Measurements from ENCODE around the gene EXOC4.

EXOC4 gene

DNA sequence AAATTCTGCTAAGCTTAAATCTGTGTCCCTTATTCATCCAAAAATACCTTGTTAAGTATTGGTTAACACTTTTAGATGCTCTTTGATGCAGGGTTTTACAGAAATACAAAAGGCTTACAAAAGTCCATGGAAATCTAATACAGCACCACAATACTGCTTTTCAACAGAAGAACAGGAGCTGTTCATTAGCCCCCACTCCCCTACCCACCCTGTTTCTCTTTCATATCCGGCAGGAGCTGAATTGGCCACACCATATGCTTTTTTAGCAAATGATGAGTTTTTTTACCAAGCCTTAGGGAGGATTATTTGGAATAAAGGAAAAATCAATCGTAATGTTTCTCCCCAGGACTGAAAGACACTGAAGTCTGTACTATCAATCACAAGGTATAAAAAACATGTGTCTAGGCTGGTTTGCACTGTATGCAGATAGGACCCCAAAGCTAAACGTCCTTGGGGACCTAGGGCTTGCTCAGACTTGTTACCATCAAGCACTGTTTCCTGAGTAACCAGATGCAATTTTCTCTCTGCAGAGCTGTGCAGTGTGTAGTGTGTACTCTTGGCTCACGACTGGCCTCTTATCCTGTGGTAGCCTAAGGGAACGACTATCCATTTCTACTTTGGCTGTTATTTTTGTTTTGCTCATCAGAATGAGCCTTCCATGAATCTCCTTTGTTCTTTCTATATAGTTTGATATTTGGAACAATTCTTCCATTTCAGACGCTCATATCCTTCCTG lies 731.0 kb downstream of the EXOC4 start:
- Histone ChIP-seq H3K4me3 (ENCODE audit: low read depth, low read length) (no peak overlapping the region), H3K36me3 (ENCODE audit: control insufficient read depth in 2 of 2, insufficient read depth in 1 of 2, low read length in 2 of 2) (no peaks in the 10 kb centered on the region), H3K27ac (ENCODE audit: extremely low read depth, low read depth, low read length) (no peak overlapping the region), H3K9me3 (ENCODE audit: control insufficient read depth, insufficient read depth, low read depth, low read length) (no peaks in the 10 kb centered on the region), H3K4me1 (ENCODE audit: control insufficient read depth, insufficient read depth, low read length) (no peaks in the 10 kb centered on the region)
- ChIA-PET POLR2A (no interaction called here), CTCF (interaction anchor here (0.6 to 1.3 kb wide), 5 partner anchors 8 to 234 kb away, joined by 3 to 4 read pairs (median 3); no protein-coding TSS in a partner anchor)
- no peak for TF ChIP-seq ZNF211 (tag by site-specific recombination; IDR thresholded peaks at IDR 0.05; ENCODE audit: low read depth)
- no peak for TF ChIP-seq ZNF341 (tag by site-specific recombination; IDR thresholded peaks at IDR 0.05; ENCODE audit: low read depth)
- TF ChIP-seq ZNF626 (tag by site-specific recombination; IDR thresholded peaks at IDR 0.05), result no peak
- no peak for TF ChIP-seq ZBTB8A (tag by site-specific recombination; IDR thresholded peaks at IDR 0.05)
- TF ChIP-seq HOXD13 (CRISPR knock-in tag; IDR thresholded peaks at IDR 0.05; ENCODE audit: borderline replicate concordance), result no peak
- TF ChIP-seq, protein P1, sequence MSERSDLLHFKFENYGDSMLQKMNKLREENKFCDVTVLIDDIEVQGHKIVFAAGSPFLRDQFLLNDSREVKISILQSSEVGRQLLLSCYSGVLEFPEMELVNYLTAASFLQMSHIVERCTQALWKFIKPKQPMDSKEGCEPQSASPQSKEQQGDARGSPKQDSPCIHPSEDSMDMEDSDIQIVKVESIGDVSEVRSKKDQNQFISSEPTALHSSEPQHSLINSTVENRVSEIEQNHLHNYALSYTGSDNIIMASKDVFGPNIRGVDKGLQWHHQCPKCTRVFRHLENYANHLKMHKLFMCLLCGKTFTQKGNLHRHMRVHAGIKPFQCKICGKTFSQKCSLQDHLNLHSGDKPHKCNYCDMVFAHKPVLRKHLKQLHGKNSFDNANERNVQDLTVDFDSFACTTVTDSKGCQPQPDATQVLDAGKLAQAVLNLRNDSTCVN (tag by site-specific recombination; optimal IDR thresholded peaks at IDR 0.05), result no peak
- TF ChIP-seq, protein P2, sequence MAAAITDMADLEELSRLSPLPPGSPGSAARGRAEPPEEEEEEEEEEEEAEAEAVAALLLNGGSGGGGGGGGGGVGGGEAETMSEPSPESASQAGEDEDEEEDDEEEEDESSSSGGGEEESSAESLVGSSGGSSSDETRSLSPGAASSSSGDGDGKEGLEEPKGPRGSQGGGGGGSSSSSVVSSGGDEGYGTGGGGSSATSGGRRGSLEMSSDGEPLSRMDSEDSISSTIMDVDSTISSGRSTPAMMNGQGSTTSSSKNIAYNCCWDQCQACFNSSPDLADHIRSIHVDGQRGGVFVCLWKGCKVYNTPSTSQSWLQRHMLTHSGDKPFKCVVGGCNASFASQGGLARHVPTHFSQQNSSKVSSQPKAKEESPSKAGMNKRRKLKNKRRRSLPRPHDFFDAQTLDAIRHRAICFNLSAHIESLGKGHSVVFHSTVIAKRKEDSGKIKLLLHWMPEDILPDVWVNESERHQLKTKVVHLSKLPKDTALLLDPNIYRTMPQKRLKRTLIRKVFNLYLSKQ (tag by site-specific recombination; IDR thresholded peaks at IDR 0.05; ENCODE audit: borderline replicate concordance), result no peak
- TF ChIP-seq GLIS2 (tag by site-specific recombination; IDR thresholded peaks at IDR 0.05), result no peak
- TF ChIP-seq IKZF3 (tag by site-specific recombination; IDR thresholded peaks at IDR 0.05), result no peak
- no peak for TF ChIP-seq SCRT2 (tag by site-specific recombination; IDR thresholded peaks at IDR 0.05)
- TF ChIP-seq ZNF600 (tag by site-specific recombination; IDR thresholded peaks at IDR 0.05), result no peak
- TF ChIP-seq ZNF16 (tag by site-specific recombination; IDR thresholded peaks at IDR 0.05; ENCODE audit: low read depth), result no peak
- TF ChIP-seq, protein P3, sequence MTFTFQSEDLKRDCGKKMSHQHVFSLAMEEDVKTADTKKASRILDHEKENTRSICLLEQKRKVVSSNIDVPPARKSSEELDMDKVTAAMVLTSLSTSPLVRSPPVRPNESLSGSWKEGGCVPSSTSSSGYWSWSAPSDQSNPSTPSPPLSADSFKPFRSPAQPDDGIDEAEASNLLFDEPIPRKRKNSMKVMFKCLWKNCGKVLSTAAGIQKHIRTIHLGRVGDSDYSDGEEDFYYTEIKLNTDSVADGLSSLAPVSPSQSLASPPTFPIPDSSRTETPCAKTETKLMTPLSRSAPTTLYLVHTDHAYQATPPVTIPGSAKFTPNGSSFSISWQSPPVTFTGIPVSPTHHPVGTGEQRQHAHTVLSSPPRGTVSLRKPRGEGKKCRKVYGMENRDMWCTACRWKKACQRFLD (tag by site-specific recombination; IDR thresholded peaks at IDR 0.05), result no peak
- no peak for TF ChIP-seq GLI4 (tag by site-specific recombination; IDR thresholded peaks at IDR 0.05)
- no peak for TF ChIP-seq BCL11B (tag by site-specific recombination; IDR thresholded peaks at IDR 0.05; ENCODE audit: low read depth)
- TF ChIP-seq, protein P4, sequence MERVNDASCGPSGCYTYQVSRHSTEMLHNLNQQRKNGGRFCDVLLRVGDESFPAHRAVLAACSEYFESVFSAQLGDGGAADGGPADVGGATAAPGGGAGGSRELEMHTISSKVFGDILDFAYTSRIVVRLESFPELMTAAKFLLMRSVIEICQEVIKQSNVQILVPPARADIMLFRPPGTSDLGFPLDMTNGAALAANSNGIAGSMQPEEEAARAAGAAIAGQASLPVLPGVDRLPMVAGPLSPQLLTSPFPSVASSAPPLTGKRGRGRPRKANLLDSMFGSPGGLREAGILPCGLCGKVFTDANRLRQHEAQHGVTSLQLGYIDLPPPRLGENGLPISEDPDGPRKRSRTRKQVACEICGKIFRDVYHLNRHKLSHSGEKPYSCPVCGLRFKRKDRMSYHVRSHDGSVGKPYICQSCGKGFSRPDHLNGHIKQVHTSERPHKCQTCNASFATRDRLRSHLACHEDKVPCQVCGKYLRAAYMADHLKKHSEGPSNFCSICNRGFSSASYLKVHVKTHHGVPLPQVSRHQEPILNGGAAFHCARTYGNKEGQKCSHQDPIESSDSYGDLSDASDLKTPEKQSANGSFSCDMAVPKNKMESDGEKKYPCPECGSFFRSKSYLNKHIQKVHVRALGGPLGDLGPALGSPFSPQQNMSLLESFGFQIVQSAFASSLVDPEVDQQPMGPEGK (tag by site-specific recombination; IDR thresholded peaks at IDR 0.05), result no peak
- TF ChIP-seq ZNF302 (tag by site-specific recombination; IDR thresholded peaks at IDR 0.05; ENCODE audit: low read depth), result no peak
- TF ChIP-seq ZXDB (tag by site-specific recombination; IDR thresholded peaks at IDR 0.05), result no peak
- TF ChIP-seq ZNF23 (tag by site-specific recombination; IDR thresholded peaks at IDR 0.05; ENCODE audit: borderline replicate concordance), result no peak

DNA sequence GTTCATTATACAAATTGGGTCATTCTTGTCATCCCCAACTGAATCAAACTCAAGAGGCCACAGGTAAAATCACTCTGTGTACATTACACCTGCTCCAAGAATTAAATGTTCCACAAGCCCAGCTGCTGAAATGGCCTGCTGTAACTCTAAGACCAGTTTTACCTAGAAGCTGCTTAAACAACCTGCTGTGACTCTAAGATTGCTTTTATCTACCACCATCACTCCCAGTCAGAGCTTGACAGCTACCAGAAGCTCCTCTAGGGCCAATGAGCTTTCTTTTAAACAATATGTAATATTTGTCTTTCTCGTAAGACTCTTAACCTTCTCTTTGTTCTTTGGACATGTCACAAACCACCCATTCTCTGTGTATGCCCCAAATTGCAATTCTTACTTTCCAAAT lies 732.4 kb downstream of the EXOC4 start:
- POLR2A ChIA-PET, result interaction anchor here (0.5 kb wide), 1 partner anchor 142 kb away, joined by 12 read pairs; no protein-coding TSS in a partner anchor
- CTCF ChIA-PET, result no interaction called here
- H3K4me3 ChIP-seq (ENCODE audit: low read depth, low read length), result no peak overlapping the region
- no peaks in the 10 kb centered on the region for H3K36me3 ChIP-seq (ENCODE audit: control insufficient read depth in 2 of 2, insufficient read depth in 1 of 2, low read length in 2 of 2)
- no peaks in the 10 kb centered on the region for H3K9me3 ChIP-seq (ENCODE audit: control insufficient read depth, insufficient read depth, low read depth, low read length)
- no peaks in the 10 kb centered on the region for H3K4me1 ChIP-seq (ENCODE audit: control insufficient read depth, insufficient read depth, low read length)
- H3K27ac ChIP-seq (ENCODE audit: extremely low read depth, low read depth, low read length), result no peak overlapping the region
- TF ChIP-seq ZNF530 (tag by site-specific recombination; IDR thresholded peaks at IDR 0.05; ENCODE audit: low read depth) (no peak), ZNF548 (tag by site-specific recombination; IDR thresholded peaks at IDR 0.05) (no peak)
- TF ChIP-seq, protein P5, sequence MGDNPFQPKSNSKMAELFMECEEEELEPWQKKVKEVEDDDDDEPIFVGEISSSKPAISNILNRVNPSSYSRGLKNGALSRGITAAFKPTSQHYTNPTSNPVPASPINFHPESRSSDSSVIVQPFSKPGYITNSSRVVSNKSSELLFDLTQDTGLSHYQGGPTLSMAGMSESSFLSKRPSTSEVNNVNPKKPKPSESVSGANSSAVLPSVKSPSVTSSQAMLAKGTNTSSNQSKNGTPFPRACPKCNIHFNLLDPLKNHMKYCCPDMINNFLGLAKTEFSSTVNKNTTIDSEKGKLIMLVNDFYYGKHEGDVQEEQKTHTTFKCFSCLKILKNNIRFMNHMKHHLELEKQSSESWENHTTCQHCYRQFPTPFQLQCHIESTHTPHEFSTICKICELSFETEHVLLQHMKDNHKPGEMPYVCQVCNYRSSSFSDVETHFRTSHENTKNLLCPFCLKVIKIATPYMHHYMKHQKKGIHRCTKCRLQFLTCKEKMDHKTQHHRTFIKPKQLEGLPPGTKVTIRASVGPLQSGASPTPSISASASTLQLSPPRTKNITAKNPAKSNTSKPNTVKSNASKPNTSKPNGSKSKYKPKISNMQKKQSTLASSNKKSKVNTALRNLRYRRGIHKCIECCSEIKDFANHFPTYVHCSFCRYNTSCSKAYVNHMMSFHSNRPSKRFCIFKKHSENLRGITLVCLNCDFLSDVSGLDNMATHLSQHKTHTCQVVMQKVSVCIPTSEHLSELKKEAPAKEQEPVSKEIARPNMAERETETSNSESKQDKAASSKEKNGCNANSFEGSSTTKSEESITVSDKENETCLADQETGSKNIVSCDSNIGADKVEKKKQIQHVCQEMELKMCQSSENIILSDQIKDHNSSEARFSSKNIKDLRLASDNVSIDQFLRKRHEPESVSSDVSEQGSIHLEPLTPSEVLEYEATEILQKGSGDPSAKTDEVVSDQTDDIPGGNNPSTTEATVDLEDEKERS (tag by site-specific recombination; IDR thresholded peaks at IDR 0.05), result no peak
